Dedifferentiated amniotic fluid mesenchymal stem cell (primary cell): ENCODE measurements around the gene CD209.

ENCODE experiments used
- DNase-seq: peaks from one replicate; pipeline ENCODE4 v3.0.0-alpha.2; 2016; ENCODE audit errors: extremely low spot score

Gene CD209

GRCh38 chr19:7705387-7706187 lies 41.7 kb downstream of the CD209 start:
- DNase-seq, result no peak

GRCh38 chr19:7704280-7705060 lies 42.9 kb downstream of the CD209 start:
- no peak for DNase-seq

GRCh38 chr19:7703332-7703731 lies 44.0 kb downstream of the CD209 start:
- no peak for DNase-seq

- no peak for DNase-seq
Measured at GRCh38 chr19:7701654-7702457, 45.5 kb downstream of the CD209 start, which contains the start of gene FCER2. Gene FCER2, minus strand, starts transcription at chr19:7702131. Its CDS starts 2,371 bp downstream, at chr19:7699760.

GRCh38 chr19:7701049-7701653 lies 46.2 kb downstream of the CD209 start:
- DNase-seq, result no peak

- DNase-seq, result no peak
Measured at GRCh38 chr19:7699417-7700401, 47.6 kb downstream of the CD209 start.

- no peak for DNase-seq
Measured at GRCh38 chr19:7699003-7699402, 48.3 kb downstream of the CD209 start.

- no peak for DNase-seq
Measured at GRCh38 chr19:7698583-7698982, 48.8 kb downstream of the CD209 start.

GRCh38 chr19:7697721-7698287 lies 49.5 kb downstream of the CD209 start:
- DNase-seq, result no peak

- DNase-seq, result no peak
Measured at GRCh38 chr19:7694499-7694898, 52.8 kb downstream of the CD209 start.

GRCh38 chr19:7692417-7693088 lies 54.8 kb downstream of the CD209 start:
- DNase-seq, result no peak

- DNase-seq, result no peak
Measured at GRCh38 chr19:7691497-7691896, 55.8 kb downstream of the CD209 start.

GRCh38 chr19:7690779-7691258 lies 56.5 kb downstream of the CD209 start:
- no peak for DNase-seq
